Hepatocyte (in vitro differentiated cells): ENCODE results near the gene ALOX5.
"Not testable (repeated sequence)": the region's sequence is repeated elsewhere in the genome, so short reads cannot be mapped to it uniquely, and the experiment has no call there.

ENCODE experiments used
- EZH2 ChIP-seq: fragments of 200-600 bp; sonication (generic); IDR thresholded peaks from 2 replicates; pipeline ENCODE4 v1.6.1; 2016; ENCODE audit warnings: antibody characterized with exemption, mild to moderate bottlenecking, borderline replicate concordance
- EZH2phosphoT487 ChIP-seq: fragments of 200-600 bp; sonication (generic); IDR thresholded peaks from one replicate; pipeline ENCODE4 v1.6.1; 2018; ENCODE audit warnings: antibody characterized with exemption, mild to moderate bottlenecking, low read depth, moderate library complexity; ENCODE audit not compliant: unreplicated experiment, severe bottlenecking
- TF ChIP-seq, protein P1 (sequence below): fragments of 200-600 bp; sonication (generic); IDR thresholded peaks from 2 replicates; pipeline ENCODE4 v1.5.1; 2016; ENCODE audit warnings: antibody characterized with exemption, mild to moderate bottlenecking; ENCODE audit not compliant: poor library complexity

DNA sequence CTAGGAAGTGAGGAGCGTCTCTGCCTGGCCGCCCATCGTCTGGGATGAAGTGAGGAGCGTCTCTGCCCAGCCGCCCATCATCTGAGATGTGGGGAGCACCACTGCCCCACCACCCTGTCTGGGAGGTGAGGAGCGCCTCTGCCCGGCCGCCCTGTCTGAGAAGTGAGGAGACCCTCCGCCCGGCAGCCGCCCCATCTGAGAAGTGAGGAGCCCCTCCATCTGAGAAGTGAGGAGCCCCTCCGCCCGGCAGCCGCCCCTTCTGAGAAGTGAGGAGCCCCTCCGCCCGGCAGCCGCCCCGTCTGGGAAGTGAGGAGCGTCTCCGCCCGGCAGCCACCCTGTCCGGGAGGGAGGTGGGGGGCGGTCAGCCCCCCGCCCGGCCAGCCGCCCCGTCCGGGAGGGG is 17.6 kb downstream of the ALOX5 start:
- TF ChIP-seq, protein P1, sequence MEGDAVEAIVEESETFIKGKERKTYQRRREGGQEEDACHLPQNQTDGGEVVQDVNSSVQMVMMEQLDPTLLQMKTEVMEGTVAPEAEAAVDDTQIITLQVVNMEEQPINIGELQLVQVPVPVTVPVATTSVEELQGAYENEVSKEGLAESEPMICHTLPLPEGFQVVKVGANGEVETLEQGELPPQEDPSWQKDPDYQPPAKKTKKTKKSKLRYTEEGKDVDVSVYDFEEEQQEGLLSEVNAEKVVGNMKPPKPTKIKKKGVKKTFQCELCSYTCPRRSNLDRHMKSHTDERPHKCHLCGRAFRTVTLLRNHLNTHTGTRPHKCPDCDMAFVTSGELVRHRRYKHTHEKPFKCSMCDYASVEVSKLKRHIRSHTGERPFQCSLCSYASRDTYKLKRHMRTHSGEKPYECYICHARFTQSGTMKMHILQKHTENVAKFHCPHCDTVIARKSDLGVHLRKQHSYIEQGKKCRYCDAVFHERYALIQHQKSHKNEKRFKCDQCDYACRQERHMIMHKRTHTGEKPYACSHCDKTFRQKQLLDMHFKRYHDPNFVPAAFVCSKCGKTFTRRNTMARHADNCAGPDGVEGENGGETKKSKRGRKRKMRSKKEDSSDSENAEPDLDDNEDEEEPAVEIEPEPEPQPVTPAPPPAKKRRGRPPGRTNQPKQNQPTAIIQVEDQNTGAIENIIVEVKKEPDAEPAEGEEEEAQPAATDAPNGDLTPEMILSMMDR = not testable (repeated sequence)
- TF ChIP-seq EZH2, EZH2phosphoT487: not testable (repeated sequence)
